ENCODE results near the gene LANCL2.
"Not testable (repeated sequence)": the region's sequence is repeated elsewhere in the genome, so short reads cannot be mapped to it uniquely, and the experiment has no call there.

Gene LANCL2

DNA sequence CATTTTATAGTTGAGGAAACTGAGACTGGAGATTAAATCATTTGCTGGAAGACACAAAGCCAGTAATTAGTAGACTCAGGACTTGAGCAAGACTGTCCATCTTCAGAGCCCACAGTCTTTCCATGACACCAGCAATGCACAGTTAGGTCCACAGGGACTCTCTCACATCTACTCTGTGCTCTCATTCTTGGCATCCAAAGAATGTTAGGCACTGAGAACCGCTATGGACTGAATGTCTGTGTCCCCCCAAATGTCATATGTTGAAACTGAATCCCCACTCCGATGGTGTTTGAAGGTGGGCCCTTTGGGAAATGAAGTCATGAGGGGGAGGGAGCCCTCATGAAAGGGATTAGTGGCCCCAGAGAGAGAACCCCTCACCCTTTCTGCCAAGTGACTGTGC, 100.6 kb downstream of the LANCL2 start:
- in situ Hi-C loops (cut with HindIII; ENCODE audit: low sequenced_read_pairs), result no loop called here

DNA sequence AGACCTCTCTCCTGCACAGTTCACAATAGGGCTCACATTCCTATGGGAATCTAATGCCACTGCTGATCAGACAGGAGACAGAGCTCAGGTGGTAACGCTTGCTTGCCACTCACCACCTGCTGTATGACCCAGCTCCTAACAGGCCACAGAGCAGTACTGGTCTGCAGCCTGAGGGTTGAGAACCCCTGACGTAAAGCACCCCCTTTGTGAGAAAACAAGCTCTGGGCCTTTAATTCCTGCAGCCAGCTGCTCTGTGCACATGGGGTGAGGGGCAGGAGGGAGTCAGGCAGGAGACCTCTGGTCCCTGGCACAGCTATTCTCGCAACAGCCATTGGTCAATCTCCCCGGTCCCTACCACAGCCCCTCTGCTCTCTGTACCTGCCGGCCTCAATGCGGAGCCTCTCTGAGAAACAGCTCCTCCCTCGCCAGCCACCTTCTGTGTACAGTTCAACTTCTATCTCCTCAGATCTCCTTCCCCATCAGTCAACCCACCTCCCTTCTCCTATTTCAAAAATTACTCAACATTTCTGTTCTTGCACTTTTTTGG, 102.0 kb downstream of the LANCL2 start:
- in situ Hi-C loops (cut with HindIII; ENCODE audit: low sequenced_read_pairs), result no loop called here

DNA sequence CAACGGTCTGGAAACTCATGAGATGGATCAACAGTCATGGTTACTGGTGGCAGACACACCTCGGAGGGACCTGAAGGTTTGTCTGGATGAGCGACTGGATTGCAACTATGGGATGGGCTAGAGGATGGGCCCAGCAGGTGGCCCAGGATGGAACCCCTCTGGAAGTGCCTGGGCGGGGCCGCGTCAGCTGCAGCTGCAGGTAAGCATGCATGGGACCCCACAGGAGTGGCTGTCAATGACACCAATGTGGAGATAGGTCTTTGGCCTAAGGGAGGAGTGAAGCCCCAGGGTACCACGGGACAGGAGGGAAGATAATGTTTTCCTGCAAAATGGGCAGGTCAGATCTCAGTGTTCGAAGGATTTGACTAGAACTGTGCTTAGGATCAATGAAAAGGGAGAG, 103.4 kb downstream of the LANCL2 start:
- in situ Hi-C loops (cut with HindIII; ENCODE audit: low sequenced_read_pairs), result no loop called here

DNA sequence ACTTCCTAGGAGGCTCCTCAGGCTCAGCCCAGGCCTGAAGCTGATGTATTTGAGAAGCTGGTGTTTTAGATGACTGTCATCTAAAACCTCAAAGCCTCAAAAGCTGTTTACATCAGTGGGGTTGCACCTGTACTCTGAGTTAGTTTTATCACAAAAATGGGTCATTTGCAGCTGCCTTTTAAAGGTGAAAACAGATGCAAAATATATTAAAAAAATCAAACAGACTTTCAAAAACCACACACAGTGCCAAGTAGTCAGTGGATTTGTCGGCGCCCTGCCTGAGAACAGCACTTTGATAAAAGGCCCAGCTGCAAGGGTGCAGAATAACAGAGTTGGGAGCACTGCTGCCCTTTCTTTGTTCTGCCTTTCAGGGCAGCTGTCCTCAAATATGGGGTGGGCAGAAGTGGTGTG, 104.1 kb downstream of the LANCL2 start:
- in situ Hi-C loops (cut with HindIII; ENCODE audit: low sequenced_read_pairs), result no loop called here

DNA sequence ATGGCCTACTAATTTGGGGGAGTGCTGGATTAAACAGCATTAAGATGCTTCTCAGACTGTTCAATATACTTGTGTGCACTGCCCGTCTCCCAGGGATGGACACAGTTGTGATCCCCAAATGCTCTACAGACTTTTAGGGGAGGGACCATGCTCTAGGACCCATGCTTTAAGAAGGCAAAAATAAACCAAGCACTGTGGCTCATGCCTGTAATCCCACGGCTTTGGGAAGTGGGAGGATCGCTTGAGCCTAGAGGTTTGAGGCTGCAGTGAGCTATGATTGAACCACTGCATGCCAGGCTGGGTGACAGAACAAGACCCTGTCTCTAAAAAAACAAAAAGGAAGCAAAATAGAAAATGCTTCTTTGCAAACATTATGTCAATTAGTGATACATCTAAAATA, 104.6 kb downstream of the LANCL2 start:
- in situ Hi-C loops (cut with HindIII; ENCODE audit: low sequenced_read_pairs), result no loop called here

DNA sequence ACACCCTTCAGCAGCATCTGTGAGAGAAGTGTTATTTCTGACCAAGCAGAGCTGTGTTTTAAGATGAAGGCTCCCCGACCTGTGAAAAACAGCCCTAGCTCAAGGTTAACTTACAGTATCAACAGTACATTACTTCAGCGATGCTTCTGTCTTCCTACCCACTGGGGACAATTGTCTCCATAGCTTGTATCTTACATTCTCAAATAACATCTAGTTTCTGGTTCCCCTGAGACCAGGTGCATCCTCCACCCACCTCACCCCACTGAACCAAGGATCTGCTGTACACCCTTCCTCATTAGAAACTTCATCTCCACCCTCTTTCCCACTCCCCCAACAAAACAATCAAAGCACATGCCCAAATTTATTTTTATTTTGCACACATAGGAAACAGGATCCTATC, 105.1 kb downstream of the LANCL2 start:
- in situ Hi-C loops (cut with HindIII; ENCODE audit: low sequenced_read_pairs), result no loop called here

DNA sequence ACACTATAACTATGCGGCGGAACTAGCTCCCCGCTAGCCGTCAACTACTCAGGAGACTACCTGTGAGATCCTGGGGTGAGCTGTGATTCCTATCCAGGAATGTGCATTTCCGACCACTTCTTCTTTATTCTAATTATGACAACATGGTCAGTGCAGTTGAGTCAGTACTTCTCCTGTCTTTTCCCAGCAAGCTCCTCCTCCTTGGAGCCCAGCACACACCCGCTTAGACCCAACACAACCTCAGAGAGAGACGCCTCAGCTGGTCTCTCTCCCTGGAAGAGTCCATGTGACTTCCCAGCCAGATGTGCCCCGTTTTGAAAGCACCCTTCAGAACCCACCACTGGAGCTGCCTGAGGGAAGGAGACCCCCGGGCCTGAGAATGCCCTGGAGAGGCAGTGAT, 106.5 kb downstream of the LANCL2 start:
- in situ Hi-C loops (cut with HindIII; ENCODE audit: low sequenced_read_pairs), result not testable (repeated sequence)

DNA sequence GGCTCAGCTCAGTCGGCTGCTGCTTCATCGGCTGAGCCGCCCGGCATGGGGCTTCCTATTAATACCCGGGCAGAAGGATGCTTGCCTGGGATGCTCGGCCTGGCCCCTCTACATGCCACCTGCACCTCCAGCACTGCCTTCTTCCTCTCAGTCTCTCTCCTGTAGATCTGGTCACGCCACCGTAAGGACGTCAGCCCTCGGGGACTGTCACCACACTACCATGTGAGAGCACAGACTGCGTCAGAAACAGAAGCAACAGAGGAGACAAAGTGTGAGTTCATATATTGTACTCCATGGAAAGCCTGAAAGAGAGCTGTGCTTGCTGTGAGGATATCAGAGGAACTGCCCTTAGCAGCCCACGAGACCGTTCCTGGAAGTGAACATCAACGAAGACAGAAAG, 107.3 kb downstream of the LANCL2 start:
- in situ Hi-C loops (cut with HindIII; ENCODE audit: low sequenced_read_pairs), result not testable (repeated sequence)

DNA sequence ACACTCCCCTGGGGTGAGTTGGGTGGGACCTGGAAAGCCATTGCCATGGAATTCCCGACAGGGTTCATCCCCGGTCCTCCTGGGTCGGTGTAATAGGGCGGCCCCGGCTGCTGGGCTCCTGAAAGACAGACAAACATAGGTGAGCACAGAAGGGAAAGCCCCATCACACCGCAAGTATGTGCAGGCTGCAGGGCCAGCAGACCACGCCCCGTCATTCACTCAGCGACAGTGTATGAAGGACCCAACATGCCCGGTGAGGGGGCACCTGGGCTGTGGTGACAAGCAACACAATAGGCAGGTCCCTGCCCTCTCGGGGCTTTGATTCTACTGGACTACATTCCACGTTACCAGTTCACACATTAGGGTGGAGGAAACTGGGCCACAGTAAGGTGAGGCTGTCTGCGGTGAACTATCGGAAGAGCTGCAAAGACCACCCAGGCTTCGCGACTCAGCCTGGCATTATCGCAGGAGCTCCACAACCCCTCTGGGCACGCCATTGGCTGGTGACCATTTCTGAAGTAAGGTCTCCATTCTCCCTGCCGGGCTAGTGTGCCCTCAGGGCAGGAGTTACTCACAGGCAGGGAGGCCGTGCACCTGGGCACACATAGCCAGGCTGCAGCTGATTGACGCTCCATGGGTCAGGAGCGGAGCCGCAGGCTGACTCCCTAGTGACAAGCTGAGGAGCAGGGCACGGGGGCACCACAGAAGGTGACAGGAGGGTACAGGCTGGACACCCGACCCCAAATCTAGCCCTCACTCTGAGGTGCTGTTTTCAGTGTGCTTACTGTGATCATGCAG, 108.0 kb downstream of the LANCL2 start:
- in situ Hi-C loops (cut with HindIII; ENCODE audit: low sequenced_read_pairs), result no loop called here

DNA sequence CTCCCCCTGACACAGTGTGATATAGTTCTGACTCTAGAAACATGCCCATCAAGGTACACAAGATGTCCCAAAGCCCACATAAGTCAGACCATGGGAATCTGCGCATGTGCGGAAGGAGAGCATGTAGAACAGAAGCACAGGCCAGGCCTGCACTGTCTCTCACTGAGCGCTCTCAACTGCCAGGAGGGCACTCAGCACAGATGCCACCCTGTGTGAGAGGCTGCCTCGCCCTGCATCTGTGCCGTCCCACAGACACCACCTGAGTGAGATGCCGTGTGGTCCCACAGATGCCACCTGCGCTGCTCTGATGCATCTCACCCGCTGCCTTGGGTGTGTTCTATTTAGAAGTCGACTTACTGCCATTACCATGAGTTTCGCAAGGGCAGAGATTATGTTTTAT, 108.8 kb downstream of the LANCL2 start:
- in situ Hi-C loops (cut with HindIII; ENCODE audit: low sequenced_read_pairs), result no loop called here

DNA sequence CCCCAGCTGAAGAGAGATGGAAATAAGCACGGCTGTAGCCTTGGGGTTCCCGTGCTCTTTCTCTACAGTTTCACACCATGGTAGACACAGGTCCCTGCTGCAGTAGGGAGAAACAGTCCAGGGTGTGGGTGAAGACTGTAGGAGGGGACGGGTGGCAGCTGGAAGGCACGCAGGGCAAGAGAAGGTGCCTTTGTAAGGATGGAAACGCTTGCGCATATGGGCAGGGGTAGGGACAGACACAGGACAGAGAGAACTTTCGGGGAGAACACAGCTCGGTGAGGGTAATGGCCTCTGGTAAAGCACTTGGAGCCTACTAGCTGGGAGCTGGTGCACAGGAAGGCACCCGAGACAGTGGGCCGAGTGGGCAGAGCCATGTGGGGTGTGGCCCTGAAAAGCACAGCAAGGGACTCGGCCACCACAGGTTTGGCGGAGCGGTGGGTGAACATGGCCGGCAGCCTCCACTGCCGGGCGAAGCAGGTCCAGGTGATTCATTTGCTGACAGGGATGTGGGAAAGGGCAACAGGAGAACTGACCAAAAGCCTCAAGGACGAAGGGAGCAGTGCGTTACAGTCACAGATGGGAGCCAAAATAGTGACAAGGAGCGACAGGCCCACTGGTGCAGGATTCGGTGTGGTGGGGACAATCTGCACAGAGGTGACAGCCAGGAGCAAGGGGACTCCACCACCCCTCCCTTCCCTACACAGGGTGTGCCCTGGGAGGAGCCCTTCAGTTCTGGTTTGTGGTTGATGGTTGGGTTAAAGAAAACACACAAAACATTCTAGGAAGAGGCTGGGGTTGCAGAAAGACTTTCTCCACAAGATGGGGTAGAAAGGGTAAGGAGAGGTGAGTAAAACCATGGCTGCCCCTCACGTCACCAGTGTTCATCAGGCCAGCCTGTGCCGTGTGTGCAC, 110.1 kb downstream of the LANCL2 start:
- in situ Hi-C loops (cut with HindIII; ENCODE audit: low sequenced_read_pairs), result no loop called here

DNA sequence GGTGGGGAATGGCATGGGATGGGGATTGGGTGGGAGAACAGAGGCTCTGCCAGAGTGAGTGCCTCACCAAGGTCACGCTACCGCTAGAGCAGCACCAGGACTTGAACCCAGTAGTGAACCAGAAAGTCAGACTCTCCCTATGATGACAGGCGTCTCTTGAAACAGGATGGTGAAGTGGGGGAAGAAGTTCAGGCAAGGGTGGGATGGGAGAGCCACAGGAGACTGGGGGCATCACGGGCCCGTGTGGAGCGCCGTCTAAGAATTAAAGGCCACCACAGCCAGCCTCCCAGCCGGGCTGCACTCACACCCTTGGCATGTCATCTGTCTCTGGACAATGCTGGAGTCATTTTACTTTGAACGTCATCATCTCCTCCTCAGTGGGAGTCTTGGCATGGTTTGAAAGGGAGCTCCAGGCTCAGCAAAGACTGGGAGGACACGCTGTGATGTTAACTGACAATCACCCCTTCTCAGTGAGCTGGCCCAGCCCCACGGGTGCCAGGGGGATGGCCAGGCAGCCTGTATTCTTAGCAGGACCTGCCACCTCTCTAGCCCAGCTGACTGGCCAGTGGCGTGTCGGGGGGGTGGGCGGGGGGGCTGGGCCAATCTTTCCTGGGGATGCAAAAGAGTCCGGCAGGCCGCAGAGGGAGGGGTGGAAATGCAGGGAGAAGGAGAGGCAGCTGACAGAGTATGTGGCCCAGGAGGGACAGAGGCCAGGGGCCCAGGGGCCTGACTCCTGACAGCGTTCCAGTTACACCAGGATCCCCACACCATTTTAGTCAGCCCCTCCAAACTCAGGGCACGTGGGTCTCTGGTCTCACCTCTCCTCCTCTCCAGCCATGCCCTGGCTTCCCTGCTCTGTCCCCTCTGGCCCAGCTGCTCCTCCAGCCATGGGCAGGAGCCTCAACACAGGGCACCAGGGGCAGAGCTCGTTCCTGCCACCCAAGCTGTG, 111.0 kb downstream of the LANCL2 start:
- in situ Hi-C loops (cut with HindIII; ENCODE audit: low sequenced_read_pairs), result no loop called here

DNA sequence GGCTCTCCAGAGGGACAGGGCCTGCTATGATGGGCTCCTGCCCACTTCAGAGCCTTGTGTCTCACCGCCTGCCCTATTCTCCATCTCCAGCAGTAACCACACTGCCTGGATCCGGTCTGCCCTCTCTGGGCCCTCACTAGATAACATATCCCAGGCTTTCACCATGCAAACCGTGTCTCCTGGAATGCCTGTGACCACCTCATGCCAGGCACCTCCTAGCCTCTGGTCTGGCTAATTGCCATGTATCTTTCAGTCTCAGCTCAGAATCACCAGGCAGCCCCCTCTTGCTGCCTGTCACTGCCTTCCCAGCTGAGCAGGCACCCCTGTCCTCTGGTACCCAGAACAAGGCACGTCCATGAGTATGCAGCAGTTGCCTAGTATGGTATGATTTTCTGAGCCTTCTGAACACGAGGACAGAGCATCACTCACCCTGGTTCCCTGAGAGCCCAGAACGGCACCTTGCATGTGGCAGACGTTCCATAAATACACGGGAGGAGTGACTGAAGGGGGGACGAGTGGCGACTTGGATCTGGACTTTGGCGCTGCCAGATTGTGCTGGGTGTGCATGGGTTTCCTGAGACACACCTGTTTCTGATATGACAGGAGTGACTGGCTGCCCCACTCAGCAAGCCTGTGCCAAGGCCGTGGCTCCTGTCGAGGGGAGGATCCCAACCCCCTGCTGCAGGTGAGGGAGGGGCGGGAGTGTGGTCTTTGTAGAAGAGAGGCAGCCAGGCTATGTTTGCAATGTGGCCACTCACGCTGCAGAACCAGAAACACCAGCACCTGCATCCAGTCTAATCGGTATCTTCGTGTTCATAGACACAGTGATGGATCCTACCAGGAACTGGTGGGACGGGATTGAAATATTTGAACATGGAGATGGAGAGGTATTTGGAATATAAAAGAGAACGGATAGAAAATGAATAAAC, 112.0 kb downstream of the LANCL2 start:
- in situ Hi-C loops (cut with HindIII; ENCODE audit: low sequenced_read_pairs), result no loop called here

DNA sequence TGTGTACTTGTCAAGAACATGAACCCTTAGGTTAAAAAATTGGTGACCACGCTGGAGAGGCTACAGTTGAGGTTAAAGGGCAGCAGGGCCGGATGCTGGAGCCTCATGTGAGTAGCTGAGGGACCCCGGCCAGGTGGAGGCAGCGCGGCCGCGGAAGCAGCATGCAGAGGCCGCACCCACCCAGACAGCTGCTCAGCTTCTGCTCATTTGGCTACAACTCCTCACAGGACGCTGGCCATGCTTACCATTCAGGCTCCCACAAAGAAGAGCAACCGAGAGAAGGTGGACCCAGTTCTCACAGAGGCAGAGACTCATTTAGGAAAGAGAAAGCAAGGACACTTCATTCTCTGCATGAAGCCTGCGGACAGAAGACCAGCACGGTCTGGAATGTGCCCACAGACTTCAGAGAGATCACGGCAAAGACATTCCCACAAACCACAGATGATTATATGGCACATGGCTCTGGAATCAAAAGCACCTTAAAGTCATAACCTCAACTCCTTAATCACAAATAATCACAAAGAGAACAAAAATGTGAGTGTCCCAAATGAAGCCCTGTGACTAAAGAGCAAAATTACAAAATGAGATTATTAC, 112.7 kb downstream of the LANCL2 start:
- in situ Hi-C loops (cut with HindIII; ENCODE audit: low sequenced_read_pairs), result no loop called here

DNA sequence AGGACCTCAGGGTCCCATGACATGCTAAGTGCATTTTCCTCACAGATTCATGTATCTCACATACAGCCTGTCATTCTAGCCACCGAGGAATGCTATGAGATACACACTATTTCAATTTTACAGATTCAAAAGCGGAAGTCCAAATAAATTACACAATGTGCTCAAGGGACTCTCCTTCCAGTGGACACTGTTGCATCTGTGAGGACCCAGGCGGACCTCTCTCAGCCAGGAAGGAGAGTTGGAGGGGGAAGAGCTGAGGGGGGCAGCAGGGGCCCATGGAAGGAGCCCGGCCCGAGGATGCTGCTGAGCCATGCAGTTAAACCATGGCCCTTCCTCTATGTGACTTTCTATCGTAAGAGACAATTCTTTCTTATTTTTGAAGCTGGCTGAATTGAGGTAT, 113.6 kb downstream of the LANCL2 start:
- in situ Hi-C loops (cut with HindIII; ENCODE audit: low sequenced_read_pairs), result no loop called here

DNA sequence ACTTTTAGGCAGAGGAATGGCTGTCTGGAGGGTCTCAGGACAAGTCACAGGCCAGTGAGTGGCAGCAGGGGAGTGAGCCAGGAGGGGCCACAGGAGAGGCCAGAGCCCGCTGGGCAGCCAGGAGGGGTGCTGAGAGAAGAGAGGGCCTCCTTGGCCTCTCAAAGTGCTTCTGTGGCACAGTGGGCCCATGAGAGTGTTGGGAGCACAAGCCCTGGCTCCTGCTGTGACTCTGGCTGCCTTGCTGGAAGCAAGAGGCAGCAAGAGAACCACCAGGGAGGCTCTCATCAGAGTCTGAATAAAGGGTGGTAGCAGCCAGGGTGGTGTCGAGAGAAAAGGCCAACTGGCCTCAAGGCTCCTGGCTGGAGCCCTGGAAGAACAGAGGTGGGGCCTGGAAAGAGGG, 116.0 kb downstream of the LANCL2 start:
- in situ Hi-C loops (cut with HindIII; ENCODE audit: low sequenced_read_pairs), result no loop called here

DNA sequence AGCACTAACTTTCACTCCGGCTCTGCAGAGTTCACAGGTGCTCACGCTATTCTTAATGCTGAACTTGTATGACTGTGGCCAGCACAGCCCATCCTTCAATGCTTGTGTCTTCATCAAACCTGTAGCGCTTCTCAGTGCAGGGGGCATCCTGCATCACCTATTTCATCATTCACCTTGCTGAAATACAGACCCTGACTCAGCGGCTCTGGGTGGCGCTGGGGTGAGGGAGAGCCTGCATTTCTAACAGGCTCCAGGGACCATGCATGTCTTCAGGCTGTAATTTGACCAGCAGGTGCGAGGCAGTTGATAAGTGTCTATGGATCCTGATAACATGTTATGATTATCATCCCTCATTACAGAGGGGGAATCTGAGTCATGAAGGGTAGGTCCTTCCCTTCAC, 117.9 kb downstream of the LANCL2 start:
- in situ Hi-C loops (cut with HindIII; ENCODE audit: low sequenced_read_pairs), result no loop called here
